ENCODE measurements around the gene SLC25A45. TPM values are rescaled to one million over a fixed set of nuclear protein-coding genes. Genes with fewer than 3 reads are reported as not detected.
A peak's percentile ranks its signal among the peaks of the same experiment; 100 is the strongest.

SLC25A45 gene
- total and polyA plus RNA-seq, 9 donors = 2.7 to 8.7 (median 3.4) TPM

GRCh38 chr11:65424205-65425104 is 42.0 kb upstream of the SLC25A45 start:
- no peaks in the 10 kb centered on the region for H3K36me3 ChIP-seq
- no peaks in the 10 kb centered on the region for H3K27me3 ChIP-seq
- no peak for TF ChIP-seq POLR2A (IDR thresholded peaks at IDR 0.05)
- TF ChIP-seq CTCF (IDR thresholded peaks at IDR 0.05) = peak in 1 of 3 donors; percentile 31
- no peak for TF ChIP-seq EP300 (IDR thresholded peaks at IDR 0.05)
- intact Hi-C loops (cut with DNase I) = loop anchor here in 2 of 4 donors (5.0 kb wide), 2 partner anchors 53 to 73 kb away; partner anchors contain the start of gene MALAT1 (in 1 of the 2)
- peaks cover 8% of the 10 kb centered on the region for H3K4me1 ChIP-seq (ENCODE audit: insufficient read depth)
- 1 to 2% (median 1%) methylated on average over 18 of the region's 18 CpGs for WGBS, 3 donors
- H3K4me3 ChIP-seq = peak overlapping the region; percentile 86
- peak in 4 of 5 donors; percentile 70 to 76 (median 74) for DNase-seq
- no peaks in the 10 kb centered on the region for H3K9me3 ChIP-seq
- peak overlapping the region; percentile 96 to 97 for H3K27ac ChIP-seq

GRCh38 chr11:65423516-65424204 is 41.2 kb upstream of the SLC25A45 start:
- no peaks in the 10 kb centered on the region for H3K27me3 ChIP-seq
- peak overlapping the region; percentile 96 to 97 for H3K27ac ChIP-seq
- DNase-seq = peak in 4 of 5 donors; percentile 41 to 55 (median 46)
- WGBS, 3 donors = 2 to 11% (median 5%) methylated on average over 19 of the region's 19 CpGs
- H3K4me1 ChIP-seq (ENCODE audit: insufficient read depth) = peaks cover 10% of the 10 kb centered on the region
- H3K9me3 ChIP-seq = no peaks in the 10 kb centered on the region
- intact Hi-C loops (cut with DNase I) = loop anchor here (2.0 to 5.0 kb wide), 4 partner anchors 54 to 75 kb away; partner anchors contain the start of gene MALAT1 (in 3 of the 4)
- H3K36me3 ChIP-seq = no peaks in the 10 kb centered on the region
- no peak for TF ChIP-seq EP300 (IDR thresholded peaks at IDR 0.05)
- no peak for TF ChIP-seq CTCF (IDR thresholded peaks at IDR 0.05)
- TF ChIP-seq POLR2A (IDR thresholded peaks at IDR 0.05) = peak; percentile 6
- peak overlapping the region; percentile 86 for H3K4me3 ChIP-seq

GRCh38 chr11:65422633-65423515 is 40.4 kb upstream of the SLC25A45 start, which contains the start of gene NEAT1:
TSS of gene NEAT1 (plus strand) at chr11:65422798.
- DNase-seq = peak; percentile 97 to 99 (median 98)
- Histone ChIP-seq H3K36me3 (no peaks in the 10 kb centered on the region), H3K27ac (peak within 1 kb of the TSS; percentile 96 to 97), H3K4me1 (ENCODE audit: insufficient read depth) (peaks cover 13% of the 10 kb centered on the region), H3K9me3 (no peaks in the 10 kb centered on the region), H3K27me3 (no peaks in the 10 kb centered on the region), H3K4me3 (peak within 1 kb of the TSS; percentile 86)
- 2 to 4% (median 2%) methylated on average over 40 of the region's 40 CpGs for WGBS, 3 donors
- intact Hi-C loops (cut with DNase I) = loop anchor here (2.0 to 5.0 kb wide), 4 partner anchors 54 to 76 kb away; partner anchors contain the start of gene MALAT1 (in 3 of the 4)
- TF ChIP-seq POLR2A (IDR thresholded peaks at IDR 0.05) = peak; percentile 100
- peak in 2 of 3 donors; percentile 24 to 37 for TF ChIP-seq CTCF (IDR thresholded peaks at IDR 0.05)
- peak; percentile 55 for TF ChIP-seq EP300 (IDR thresholded peaks at IDR 0.05)
